ENCODE results near the gene RAD51B.

DNA sequence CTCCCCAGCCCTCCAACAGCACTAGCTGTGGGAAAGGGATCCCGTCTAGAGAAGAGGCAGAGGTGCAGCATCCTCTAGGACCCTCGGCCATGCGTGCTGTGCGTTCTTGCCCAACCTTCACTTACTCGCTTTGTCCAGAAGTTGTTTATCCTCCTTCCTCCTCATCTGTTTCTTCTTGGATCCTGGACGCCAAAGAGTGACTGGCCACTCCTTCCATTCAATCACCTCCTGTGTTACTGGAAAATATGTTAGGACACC, 832.8 kb downstream of the RAD51B start:
- TF ChIP-seq POLR2A (IDR thresholded peaks at IDR 0.05): no peak
- no peak for TF ChIP-seq POLR2AphosphoS5 (IDR thresholded peaks at IDR 0.05; ENCODE audit: insufficient read depth in 1 of 2, low read depth in 1 of 2)

All from vagina (tissue), 2 donors.